Lung (tissue), 16 donors: Measurements from ENCODE around the gene DYSF. TPM values are rescaled to one million over a fixed set of nuclear protein-coding genes. Genes with fewer than 3 reads are reported as not detected.
"Not testable (repeated sequence)": the region's sequence is repeated elsewhere in the genome, so short reads cannot be mapped to it uniquely, and the experiment has no call there.

Source experiments
- ATAC-seq: fragments of 200-7000 bp; cut with Tn5 transposase; one replicate; pipeline ENCODE4 v1.9.1; 2020; ENCODE audit warnings: moderate number of reproducible peaks; ENCODE audit not compliant: insufficient read depth, low FRiP score
- DNase-seq, 3 donors: peaks; one replicate each; pipeline ENCODE4 v3.0.0-alpha.2; 2013 to 2017
- H3K27ac ChIP-seq, 2 donors: one replicate each; pipeline ENCODE4 v1.5.1; 2013; ENCODE audit warnings: mild to moderate bottlenecking in 2 of 2, moderate library complexity in 2 of 2, control low read depth in 1 of 2, inconsistent platforms in 1 of 2, low read depth in 1 of 2, low read length in 1 of 2
- H3K27me3 ChIP-seq, 3 donors: one replicate each; pipeline ENCODE4 v1.5.1; 2013; ENCODE audit warnings: low read length in 2 of 3; ENCODE audit not compliant: control insufficient read depth in 3 of 3, insufficient read depth in 3 of 3
- H3K36me3 ChIP-seq, 4 donors: one replicate each; pipeline ENCODE4 v1.5.1; 2013; ENCODE audit warnings: low read length in 4 of 4, mild to moderate bottlenecking in 1 of 4, moderate library complexity in 1 of 4; ENCODE audit not compliant: control insufficient read depth in 4 of 4, insufficient read depth in 4 of 4
- H3K4me1 ChIP-seq, 5 donors: one replicate each; pipeline ENCODE4 v1.5.1; 2013; ENCODE audit warnings: low read length in 5 of 5, mild to moderate bottlenecking in 2 of 5, moderate library complexity in 1 of 5; ENCODE audit not compliant: control insufficient read depth in 5 of 5, insufficient read depth in 5 of 5
- H3K4me3 ChIP-seq: one replicate; pipeline ENCODE4 v1.5.1; 2013; ENCODE audit warnings: mild to moderate bottlenecking, control low read depth, moderate library complexity
- H3K9ac ChIP-seq, 2 donors: one replicate each; pipeline ENCODE4 v1.5.1; 2013; ENCODE audit warnings: low read length in 2 of 2, control low read depth in 1 of 2; ENCODE audit not compliant: insufficient read depth in 1 of 2
- H3K9me3 ChIP-seq, 4 donors: one replicate each; pipeline ENCODE4 v1.5.1; 2013; ENCODE audit warnings: low read length in 3 of 4, mild to moderate bottlenecking in 1 of 4, moderate library complexity in 1 of 4; ENCODE audit not compliant: control insufficient read depth in 4 of 4, insufficient read depth in 3 of 4
- CTCF ChIP-seq: IDR thresholded peaks from 2 replicates; pipeline ENCODE4 v1.5.1; 2012; ENCODE audit warnings: mild to moderate bottlenecking; ENCODE audit errors: control extremely low read depth, extremely low read depth
- WGBS, 2 donors: extraction: QIAGEN DNeasy Blood & Tissue Kit; methylation state at CpG; one replicate each; pipeline ENCODE4 v1.1.7; 2013; 5-methylcytosine and 5-hydroxymethylcytosine counted together
- long read RNA-seq, 5 donors: transcript quantifications; one replicate each; lab custom pipeline, GENCODE V29; 2026
- polyA plus RNA-seq, 2 donors: library from polyadenylated mRNA; stranded (reverse); fragments of 200-250 nt; gene quantifications; one replicate each; pipeline ENCODE4 v1.2.1, GENCODE V29; 2013
- total RNA-seq, 2 donors: library from RNA; depleted of rRNA in 1 of 2; stranded (reverse); fragments of >200 nt in 1 of 2; gene quantifications; one replicate each; pipeline ENCODE4 v1.2.1, GENCODE V29; 2014 to 2021
- donor health status: control.
- donor health status: control.
- donor health status: Bipolar disorder and iron deficiency.
- donor health status: healthy.
- donor health status: DM: yes; HTN: yes; CAD: no.

Gene DYSF
- total RNA-seq: 10 to 100 TPM; 31.8 to 48.3 TPM
- 10 to 100 TPM; 12.9 to 56.2 TPM for polyA plus RNA-seq
- long read RNA-seq, donor 1: 0 reads
- long read RNA-seq, donor 2: 0 reads
- long read RNA-seq, donor 3: 0 reads
- long read RNA-seq, donor 4: 0 reads
- long read RNA-seq, donor 5: 0 reads

- ATAC-seq (peak; percentile 45), DNase-seq (peak; percentile 40 to 61 (median 48))
- Histone ChIP-seq H3K4me3 (peak within 1 kb of the TSS; percentile 41), H3K9me3 (no peaks in the 10 kb centered on the region), H3K27me3 (peaks cover 0 to 8% (median 5%) of the 10 kb centered on the region in 3 donors), H3K36me3 (no peaks in the 10 kb centered on the region), H3K27ac (peak within 1 kb of the TSS in 1 of 2 donors; percentile 74), H3K9ac (no peak within 1 kb of the TSS), H3K4me1 (peaks cover 0 to 27% (median 10%) of the 10 kb centered on the region in 5 donors)
- WGBS, 2 donors: 2% methylated on average over 65 to 66 of the region's 66 CpGs
- no peak for TF ChIP-seq CTCF
Observed at GRCh38 chr2:71453404-71454220, at the start of gene DYSF. TSS of gene DYSF (plus strand) at chr2:71453561.

- no peak overlapping the region for H3K9ac ChIP-seq
- ATAC-seq (no peak), DNase-seq (no peak)
- H3K27ac ChIP-seq: no peak overlapping the region
- H3K4me1 ChIP-seq: peaks cover 0 to 2% (median 0%) of the 10 kb centered on the region in 5 donors
- 92 to 94% methylated on average over 3 of the region's 3 CpGs for WGBS, 2 donors
- no peaks in the 10 kb centered on the region for H3K9me3 ChIP-seq
- no peak overlapping the region for H3K4me3 ChIP-seq
- TF ChIP-seq CTCF: no peak
- H3K36me3 ChIP-seq: peaks cover 5 to 39% (median 17%) of the 10 kb centered on the region in 4 donors
- H3K27me3 ChIP-seq: no peaks in the 10 kb centered on the region
Observed at GRCh38 chr2:71409611-71410010, 43.8 kb upstream of the DYSF start.

GRCh38 chr2:71410696-71411095 lies 42.7 kb upstream of the DYSF start:
- no peak for TF ChIP-seq CTCF
- Histone ChIP-seq H3K36me3 (peaks cover 5 to 30% (median 13%) of the 10 kb centered on the region in 4 donors), H3K4me1 (peaks cover 0 to 2% (median 0%) of the 10 kb centered on the region in 5 donors), H3K9me3 (no peaks in the 10 kb centered on the region), H3K9ac (no peak overlapping the region), H3K4me3 (no peak overlapping the region), H3K27me3 (no peaks in the 10 kb centered on the region), H3K27ac (no peak overlapping the region)
- 79 to 93% methylated on average over 3 to 4 of the region's 4 CpGs for WGBS, 2 donors
- no peak for ATAC-seq
- DNase-seq: no peak

- H3K27ac ChIP-seq, ATAC-seq, H3K9ac ChIP-seq, H3K27me3 ChIP-seq, H3K9me3 ChIP-seq, H3K4me1 ChIP-seq, H3K4me3 ChIP-seq, H3K36me3 ChIP-seq, DNase-seq: not testable (repeated sequence)
- WGBS, 2 donors: 6 to 18% methylated on average over 6 to 13 of the region's 15 CpGs
Observed at GRCh38 chr2:71416866-71417265, 36.5 kb upstream of the DYSF start.
